B cell (primary cell): ENCODE data around the gene UBE2M. TPM values are rescaled to one million over a fixed set of nuclear protein-coding genes. Genes with fewer than 3 reads are reported as not detected.

Experiments
- ATAC-seq: fragments of 200-7000 bp; cut with Tn5 transposase; one replicate; pipeline ENCODE4 v1.10.0; 2021; ENCODE audit warnings: low read depth, mild to moderate bottlenecking, moderate number of reproducible peaks, moderate library complexity
- CTCF ChIA-PET: fragments of 350-600 bp; sonication (Branson Sonifier 250); formaldehyde crosslinking; loops from one replicate; lab custom pipeline; 2021; ENCODE audit warnings: antibody characterized with exemption, inconsistent platforms; lab: Charles Lee
- POLR2A ChIA-PET: fragments of 350-600 bp; sonication (Branson Sonifier 250); formaldehyde crosslinking; loops from one replicate; lab custom pipeline; 2021; ENCODE audit warnings: antibody characterized with exemption; lab: Charles Lee
- DNase-seq: peaks from one replicate; pipeline ENCODE4 v3.0.0; 2013
- H2AFZ ChIP-seq: 2 replicates; pipeline ENCODE4 v1.6.1; 2012; ENCODE audit warnings: mild to moderate bottlenecking, low read depth, low read length; ENCODE audit not compliant: insufficient read depth, poor library complexity, severe bottlenecking
- H3K27ac ChIP-seq, 2 donors: 1 replicate in 1 of 2; 2 replicates in 1 of 2; pipeline ENCODE4 v1.5.1; 2012 to 2013; ENCODE audit warnings: low read length in 2 of 2, mild to moderate bottlenecking in 2 of 2, moderate library complexity in 1 of 2
- H3K27me3 ChIP-seq, 4 experiments: fragments of 200-600 bp in 1 of 4; sonication (generic) in 1 of 4; replicated peaks in 1 of 4; 1 replicate in 2 of 4; 2 replicates in 2 of 4; pipeline versions ENCODE4 v1.6.1 to v1.7.0; 2013 to 2016; ENCODE audit warnings: low read length in 3 of 4, mild to moderate bottlenecking in 2 of 4, mixed read lengths in 1 of 4, moderate library complexity in 1 of 4; ENCODE audit not compliant: insufficient read depth in 4 of 4, control insufficient read depth in 3 of 4; ENCODE audit errors: control extremely low read depth in 1 of 4
- H3K36me3 ChIP-seq, 2 experiments: replicated peaks in 1 of 2; 1 replicate in 1 of 2; 2 replicates in 1 of 2; pipeline versions ENCODE4 v1.6.1 to v1.7.1; 2013; ENCODE audit warnings: low read length in 1 of 2; ENCODE audit not compliant: insufficient read depth in 2 of 2, control insufficient read depth in 1 of 2; ENCODE audit errors: control extremely low read depth in 1 of 2, extremely low read depth in 1 of 2
- H3K4me1 ChIP-seq, 2 donors: fragments of 200-600 bp in 1 of 2; sonication (generic) in 1 of 2; 1 replicate in 1 of 2; 2 replicates in 1 of 2; pipeline versions ENCODE4 v1.5.1 to v1.6.1; 2013 to 2017; ENCODE audit warnings: low read length in 2 of 2; ENCODE audit not compliant: control insufficient read depth in 2 of 2, insufficient read depth in 2 of 2
- H3K4me2 ChIP-seq: replicated peaks from 2 replicates; pipeline ENCODE3; 2012; ENCODE audit warnings: mild to moderate bottlenecking, low read depth, low read length; ENCODE audit not compliant: poor library complexity, severe bottlenecking
- H3K4me3 ChIP-seq, 5 experiments: fragments of 200-600 bp in 1 of 5; sonication (generic) in 1 of 5; 1 replicate in 3 of 5; 2 replicates in 2 of 5; pipeline versions ENCODE4 v1.5.1 to v1.7.0; 2011 to 2016; ENCODE audit warnings: low read length in 4 of 5, mild to moderate bottlenecking in 4 of 5, low read depth in 2 of 5, control low read depth in 1 of 5, moderate library complexity in 1 of 5; ENCODE audit not compliant: insufficient read depth in 1 of 5; ENCODE audit errors: control extremely low read depth in 1 of 5, extremely low read depth in 1 of 5
- H3K79me2 ChIP-seq: fragments of 200-600 bp; sonication (generic); one replicate; pipeline ENCODE4 v1.6.0; 2016; ENCODE audit warnings: low read length; ENCODE audit not compliant: control insufficient read depth, insufficient read depth
- H3K9ac ChIP-seq: fragments of 200-600 bp; sonication (generic); 2 replicates; pipeline ENCODE4 v1.6.1; 2017; ENCODE audit warnings: mild to moderate bottlenecking, low read length, moderate library complexity
- H3K9me3 ChIP-seq, 3 donors: one replicate each; pipeline versions ENCODE4 v1.6.1 to v1.7.1; 2013; ENCODE audit warnings: low read length in 2 of 3; ENCODE audit not compliant: control insufficient read depth in 2 of 3, insufficient read depth in 1 of 3; ENCODE audit errors: control extremely low read depth in 1 of 3
- H4K20me1 ChIP-seq: 2 replicates; pipeline ENCODE4 v1.6.0; 2012; ENCODE audit warnings: mild to moderate bottlenecking, low read length; ENCODE audit not compliant: insufficient read depth, control insufficient read depth, poor library complexity, severe bottlenecking
- H3K27ac Mint-ChIP-seq: one replicate; pipeline ENCODE4 v1.8.0; 2021; ENCODE audit warnings: mixed read lengths
- H3K27me3 Mint-ChIP-seq: one replicate; pipeline ENCODE4 v1.8.0; 2021; ENCODE audit warnings: mixed read lengths
- H3K4me1 Mint-ChIP-seq: one replicate; pipeline ENCODE4 v1.8.0; 2021; ENCODE audit warnings: mixed read lengths
- H3K4me3 Mint-ChIP-seq: one replicate; pipeline ENCODE4 v1.8.0; 2021; ENCODE audit warnings: mixed read lengths
- H3K9me3 Mint-ChIP-seq: one replicate; pipeline ENCODE4 v1.8.0; 2022; ENCODE audit warnings: mixed read lengths; ENCODE audit not compliant: insufficient read depth
- EZH2 ChIP-seq: IDR thresholded peaks from 2 replicates; pipeline ENCODE4 v1.6.1; 2012; ENCODE audit warnings: borderline replicate concordance, low read depth, mild to moderate bottlenecking, moderate library complexity, low read length; ENCODE audit not compliant: insufficient read depth, poor library complexity, severe bottlenecking
- WGBS: methylation state at CpG from one replicate; pipeline ENCODE4 v1.1.5; 2013; ENCODE audit warnings: missing lambda C conversion rate; ENCODE audit not compliant: insufficient coverage; 5-methylcytosine and 5-hydroxymethylcytosine counted together
- intact Hi-C: fragments of 100-400 bp; cut with micrococcal nuclease; formaldehyde crosslinking; loops from one replicate; pipeline ENCODE4 v1.10.0; 2022
- polyA plus RNA-seq: library from polyadenylated mRNA; depleted of rRNA; stranded (reverse); fragments of >200 nt; gene quantifications from 2 replicates; pipeline ENCODE4 v1.2.3, GENCODE V29; 2012
- total RNA-seq, 2 donors: library from RNA; stranded (reverse); fragments of 120-200 nt in 1 of 2; gene quantifications; 1 replicate in 1 of 2; 2 replicates in 1 of 2; pipeline versions ENCODE4 v1.2.3 to v1.2.4, GENCODE V29; 2013 to 2022
- TF ChIP-seq, protein P1 (sequence below): fragments of 200-600 bp; IDR thresholded peaks from one replicate; pipeline ENCODE4 v1.8.0; 2022; ENCODE audit warnings: antibody characterized with exemption, mild to moderate bottlenecking

Gene UBE2M
- total and polyA plus RNA-seq, 2 donors (not counting 1 experiment from before 2014, with no cell fraction given), result 62.5 to 66.1 TPM

GRCh38 chr19:58546019-58546530, 12.3 kb downstream of the UBE2M start:
- H3K27ac Mint-ChIP-seq, result peak overlapping the region; percentile 90

More at GRCh38 chr19:58546019-58546530, 12.3 kb downstream of the UBE2M start:
- Histone ChIP-seq H4K20me1 (peaks cover 64% of the 10 kb centered on the region), H2AFZ (no peak overlapping the region), H3K4me1 (peaks cover 17 to 31% of the 10 kb centered on the region in 2 donors), H3K27me3 (peaks cover 0 to 7% (median 0%) of the 10 kb centered on the region in 4 experiments), H3K9me3 (no peaks in the 10 kb centered on the region), H3K4me2 (peak overlapping the region; percentile 96), H3K79me2 (peaks cover 49% of the 10 kb centered on the region), H3K27ac (peak overlapping the region in 1 of 2 donors; percentile 52), H3K9ac (peak overlapping the region; percentile 71), H3K36me3 (peaks cover 0 to 55% of the 10 kb centered on the region in 2 experiments), H3K4me3 (peak overlapping the region; percentile 31 to 86 (median 70))
- TF ChIP-seq, protein P1, sequence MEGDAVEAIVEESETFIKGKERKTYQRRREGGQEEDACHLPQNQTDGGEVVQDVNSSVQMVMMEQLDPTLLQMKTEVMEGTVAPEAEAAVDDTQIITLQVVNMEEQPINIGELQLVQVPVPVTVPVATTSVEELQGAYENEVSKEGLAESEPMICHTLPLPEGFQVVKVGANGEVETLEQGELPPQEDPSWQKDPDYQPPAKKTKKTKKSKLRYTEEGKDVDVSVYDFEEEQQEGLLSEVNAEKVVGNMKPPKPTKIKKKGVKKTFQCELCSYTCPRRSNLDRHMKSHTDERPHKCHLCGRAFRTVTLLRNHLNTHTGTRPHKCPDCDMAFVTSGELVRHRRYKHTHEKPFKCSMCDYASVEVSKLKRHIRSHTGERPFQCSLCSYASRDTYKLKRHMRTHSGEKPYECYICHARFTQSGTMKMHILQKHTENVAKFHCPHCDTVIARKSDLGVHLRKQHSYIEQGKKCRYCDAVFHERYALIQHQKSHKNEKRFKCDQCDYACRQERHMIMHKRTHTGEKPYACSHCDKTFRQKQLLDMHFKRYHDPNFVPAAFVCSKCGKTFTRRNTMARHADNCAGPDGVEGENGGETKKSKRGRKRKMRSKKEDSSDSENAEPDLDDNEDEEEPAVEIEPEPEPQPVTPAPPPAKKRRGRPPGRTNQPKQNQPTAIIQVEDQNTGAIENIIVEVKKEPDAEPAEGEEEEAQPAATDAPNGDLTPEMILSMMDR, result no peak
- no peak for TF ChIP-seq EZH2
- CTCF ChIA-PET, result interaction anchor here (0.8 to 3.1 kb wide), 3 partner anchors 8 to 26 kb away, joined by 3 to 24 read pairs (median 13); partner anchors contain the start of genes CHMP2A and ZBTB45
- DNase-seq, result peak; percentile 15
- Mint-ChIP-seq H3K27me3 (peaks cover 8% of the 10 kb centered on the region), H3K4me1 (peaks cover 29% of the 10 kb centered on the region), H3K4me3 (peak overlapping the region; percentile 92), H3K9me3 (no peaks in the 10 kb centered on the region)
- POLR2A ChIA-PET, result interaction anchor here (3.4 kb wide), 1 partner anchor 8 kb away, joined by 29 read pairs; the partner anchor contains the start of gene CHMP2A
- WGBS, result 23% methylated on average over 1 of the region's 1 CpG
- no peak for ATAC-seq
- intact Hi-C loops, result no loop called here
